SK-N-SH (cell line): Measurements from ENCODE around the gene TCP11L1. TPM values are rescaled to one million over a fixed set of nuclear protein-coding genes. Genes with fewer than 3 reads are reported as not detected.

Source experiments
- CTCF ChIA-PET: fragments of 300-600, 350-600 bp; formaldehyde crosslinking; extraction: SDS; loops from one replicate; lab custom pipeline; 2021; lab: Yijun Ruan, JAX
- POLR2A ChIA-PET: fragments of 350-600 bp; sonication (Branson Sonifier 250); formaldehyde crosslinking; extraction: SDS; loops from one replicate; lab custom pipeline; 2020; ENCODE audit warnings: antibody characterized with exemption, inconsistent platforms; lab: Yijun Ruan, JAX
- DNase-seq: peaks from one replicate; pipeline ENCODE4 v3.0.0; 2012
- H2AFZ ChIP-seq: fragments of 200-600 bp; sonication (generic); 2 replicates; pipeline ENCODE4 v1.8.1; 2016; ENCODE audit warnings: antibody characterized with exemption, mild to moderate bottlenecking, low read depth
- H3F3A ChIP-seq: fragments of 200-600 bp; sonication (generic); replicated peaks from 2 replicates; pipeline ENCODE3; 2016; ENCODE audit warnings: antibody characterized with exemption, mild to moderate bottlenecking; ENCODE audit not compliant: insufficient read depth
- H3K27ac ChIP-seq, 2 experiments: fragments of 200-500 bp in 1 of 2; fragments of 200-600 bp in 1 of 2; sonication (Bioruptor generic) in 1 of 2; sonication (generic), shearing (Covaris generic) in 1 of 2; 2 replicates each; pipeline versions ENCODE4 v1.5.1 to v1.6.1; 2014 to 2016; ENCODE audit warnings: low read depth in 2 of 2, inconsistent platforms in 1 of 2, low read length in 1 of 2, mild to moderate bottlenecking in 1 of 2, mixed read lengths in 1 of 2
- H3K27me3 ChIP-seq: fragments of 200-600 bp; sonication (generic), shearing (Covaris generic); 2 replicates; pipeline ENCODE4 v1.6.1; 2016; ENCODE audit warnings: mixed run types; ENCODE audit not compliant: insufficient read depth
- H3K36me3 ChIP-seq, 2 experiments: fragments of 200-500 bp in 1 of 2; fragments of 200-600 bp in 1 of 2; sonication (Bioruptor generic) in 1 of 2; sonication (generic) in 1 of 2; replicated peaks in 1 of 2; 2 replicates each; pipeline versions ENCODE3 to v1.5.1; 2014 to 2016; ENCODE audit warnings: low read length in 1 of 2, mild to moderate bottlenecking in 1 of 2; ENCODE audit not compliant: insufficient read depth in 2 of 2, control insufficient read depth in 1 of 2
- H3K4me1 ChIP-seq, 2 experiments: fragments of 200-500 bp in 1 of 2; fragments of 200-600 bp in 1 of 2; sonication (Bioruptor generic) in 1 of 2; sonication (generic), shearing (Covaris generic) in 1 of 2; 2 replicates each; pipeline versions ENCODE4 v1.5.1 to v1.6.1; 2014 to 2016; ENCODE audit warnings: low read depth in 1 of 2, low read length in 1 of 2, mixed run types in 1 of 2; ENCODE audit not compliant: insufficient read depth in 2 of 2, control insufficient read depth in 1 of 2
- H3K4me2 ChIP-seq: fragments of 200-600 bp; sonication (generic), shearing (Covaris generic); 2 replicates; pipeline ENCODE4 v1.6.1; 2017; ENCODE audit warnings: mixed run types
- H3K4me3 ChIP-seq, 2 experiments: fragments of 200-500 bp in 1 of 2; fragments of 200-600 bp in 1 of 2; sonication (Bioruptor generic) in 1 of 2; sonication (generic), shearing (Covaris generic) in 1 of 2; 2 replicates each; pipeline versions ENCODE4 v1.5.1 to v1.8.1; 2014 to 2016; ENCODE audit warnings: low read depth in 2 of 2, inconsistent platforms in 1 of 2, low read length in 1 of 2, mild to moderate bottlenecking in 1 of 2, mixed read lengths in 1 of 2, moderate library complexity in 1 of 2
- H3K79me2 ChIP-seq: fragments of 200-600 bp; sonication (generic); 2 replicates; pipeline ENCODE4 v1.8.1; 2017; ENCODE audit warnings: mild to moderate bottlenecking; ENCODE audit not compliant: insufficient read depth
- H3K9ac ChIP-seq: fragments of 200-600 bp; sonication (generic); 2 replicates; pipeline ENCODE4 v1.6.1; 2017; ENCODE audit warnings: mixed run types
- H3K9me2 ChIP-seq: fragments of 200-600 bp; sonication (generic); 2 replicates; pipeline ENCODE4 v1.6.1; 2017; ENCODE audit warnings: mixed run types
- H3K9me3 ChIP-seq: fragments of 200-600 bp; sonication (generic); 2 replicates; pipeline ENCODE4 v1.6.1; 2017; ENCODE audit warnings: mixed run types, mild to moderate bottlenecking, moderate library complexity
- H4K20me1 ChIP-seq: fragments of 200-600 bp; sonication (generic); 2 replicates; pipeline ENCODE4 v1.6.1; 2017; ENCODE audit warnings: mild to moderate bottlenecking, mixed run types; ENCODE audit not compliant: insufficient read depth
- ELF1 ChIP-seq: IDR thresholded peaks from 2 replicates; pipeline ENCODE4 v1.4.0; 2012
- EP300 ChIP-seq, 2 experiments: IDR thresholded peaks; 2 replicates each; pipeline versions ENCODE4 v1.4.0 to v1.6.1; 2012; ENCODE audit warnings: borderline replicate concordance in 1 of 2, low read depth in 1 of 2, low read length in 1 of 2
- EZH2phosphoT487 ChIP-seq: fragments of 200-600 bp; sonication (generic); IDR thresholded peaks from 2 replicates; pipeline ENCODE4 v1.6.1; 2017; ENCODE audit warnings: low read depth, mixed run types, mild to moderate bottlenecking, antibody characterized with exemption, moderate library complexity, borderline replicate concordance
- FOSL2 ChIP-seq: IDR thresholded peaks from 2 replicates; pipeline ENCODE4 v1.4.0; 2012; ENCODE audit warnings: low read depth, mild to moderate bottlenecking, moderate library complexity, borderline replicate concordance
- FOXM1 ChIP-seq: IDR thresholded peaks from 2 replicates; pipeline ENCODE4 v1.4.0; 2012; ENCODE audit warnings: low read depth, mild to moderate bottlenecking
- GATA2 ChIP-seq: sonication (generic); formaldehyde crosslinking; IDR thresholded peaks from 2 replicates; pipeline ENCODE4 v1.5.0; 2020; ENCODE audit warnings: mild to moderate bottlenecking, missing genetic modification reagents
- JUND ChIP-seq: IDR thresholded peaks from 2 replicates; pipeline ENCODE4 v1.4.0; 2012
- MEF2A ChIP-seq: IDR thresholded peaks from 2 replicates; pipeline ENCODE4 v1.4.0; 2012; ENCODE audit warnings: low read depth, borderline replicate concordance
- MXI1 ChIP-seq: IDR thresholded peaks from 2 replicates; pipeline ENCODE4 v1.6.1; 2012; ENCODE audit warnings: mild to moderate bottlenecking, low read depth, low read length, improper control_type of control experiment
- NRF1 ChIP-seq: IDR thresholded peaks from 2 replicates; pipeline ENCODE4 v1.6.1; 2012; ENCODE audit warnings: low read depth, mild to moderate bottlenecking, low read length
- RAD21 ChIP-seq: IDR thresholded peaks from 2 replicates; pipeline ENCODE4 v1.6.1; 2012; ENCODE audit warnings: mild to moderate bottlenecking, low read length
- SIN3A ChIP-seq: IDR thresholded peaks from 2 replicates; pipeline ENCODE4 v1.6.1; 2012; ENCODE audit warnings: low read depth, mild to moderate bottlenecking, low read length, moderate library complexity, borderline replicate concordance
- SMC3 ChIP-seq: IDR thresholded peaks from 2 replicates; pipeline ENCODE4 v1.6.1; 2012; ENCODE audit warnings: low read depth, low read length, improper control_type of control experiment
- TCF12 ChIP-seq: IDR thresholded peaks from 2 replicates; pipeline ENCODE4 v1.4.0; 2012
- TEAD4 ChIP-seq: IDR thresholded peaks from 2 replicates; pipeline ENCODE4 v1.4.0; 2012; ENCODE audit warnings: mild to moderate bottlenecking, borderline replicate concordance; ENCODE audit not compliant: insufficient read depth
- WGBS: methylation state at CpG from one replicate; pipeline ENCODE4 v1.1.6; 2017; ENCODE audit warnings: low lambda C conversion rate; 5-methylcytosine and 5-hydroxymethylcytosine counted together
- polyA plus RNA-seq, 3 experiments: library from polyadenylated mRNA; depleted of rRNA; stranded (reverse); fragments of >200 nt; gene quantifications; 2 replicates each; pipeline ENCODE4 v1.2.3, GENCODE V29; 2012
- TF ChIP-seq, protein P1 (sequence below): IDR thresholded peaks from 2 replicates; pipeline ENCODE4 v1.4.0; 2012; ENCODE audit warnings: low read depth, borderline replicate concordance
- TF ChIP-seq, protein P2 (sequence below): IDR thresholded peaks from 2 replicates; pipeline ENCODE4 v1.4.0; 2012; ENCODE audit warnings: low read depth
- TF ChIP-seq, protein P3 (sequence below): fragments of 150-350 bp; IDR thresholded peaks from 2 replicates; pipeline ENCODE4 v1.6.1; 2017; ENCODE audit warnings: antibody characterized with exemption, low read length, low read depth, borderline replicate concordance

Gene TCP11L1
- polyA plus RNA-seq, 1 of the 3 experiments (the other 2 are of a cell fraction): 12.7 TPM

DNA sequence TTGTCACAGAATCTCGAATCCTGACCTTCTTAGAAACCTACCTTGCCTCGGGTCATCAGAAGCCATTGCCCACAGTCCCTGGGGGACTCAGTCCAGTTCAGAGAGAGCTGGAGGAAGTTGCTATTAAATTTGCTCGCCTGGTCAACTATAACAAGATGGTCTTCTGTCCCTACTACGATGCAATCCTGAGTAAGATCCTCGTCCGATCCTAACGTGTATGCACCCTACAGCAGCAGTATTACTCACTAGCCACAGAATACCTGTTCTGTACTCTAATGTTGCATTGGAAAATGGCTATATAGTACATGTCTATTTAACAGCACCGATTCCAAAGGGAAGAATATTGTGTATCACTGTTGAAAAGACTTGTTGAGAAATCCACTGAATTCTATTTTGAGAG lies 33.1 kb downstream of the TCP11L1 start:
- Histone ChIP-seq H3K4me3 (no peak overlapping the region), H3K4me2 (no peak overlapping the region), H3K9me2 (no peaks in the 10 kb centered on the region), H3K36me3 (peaks cover 42 to 45% of the 10 kb centered on the region in 2 experiments), H3K79me2 (no peaks in the 10 kb centered on the region), H3K4me1 (peaks cover 0 to 5% of the 10 kb centered on the region in 2 experiments; a peak in 2 of 4 replicates), H3K27me3 (no peaks in the 10 kb centered on the region), H3F3A (no peaks in the 10 kb centered on the region), H3K9me3 (no peaks in the 10 kb centered on the region), H2AFZ (no peak overlapping the region), H3K27ac (no peak overlapping the region), H3K9ac (no peak overlapping the region), H4K20me1 (no peaks in the 10 kb centered on the region)
- POLR2A ChIA-PET: no interaction called here
- CTCF ChIA-PET: interaction anchor here (0.8 to 1.5 kb wide), 2 partner anchors 47 to 113 kb away, joined by 3 to 5 read pairs; no protein-coding TSS in a partner anchor
- 90% methylated on average over 8 of the region's 8 CpGs for WGBS
- no peak for DNase-seq
- TF ChIP-seq SIN3A (no peak), TCF12 (no peak), FOSL2 (no peak), ELF1 (no peak), EP300 (IDR thresholded peaks at IDR 0.05; ENCODE audit: borderline replicate concordance in 1 of 2, low read depth in 1 of 2, low read length in 1 of 2) (no peak), SMC3 (no peak)
- TF ChIP-seq, protein P1, sequence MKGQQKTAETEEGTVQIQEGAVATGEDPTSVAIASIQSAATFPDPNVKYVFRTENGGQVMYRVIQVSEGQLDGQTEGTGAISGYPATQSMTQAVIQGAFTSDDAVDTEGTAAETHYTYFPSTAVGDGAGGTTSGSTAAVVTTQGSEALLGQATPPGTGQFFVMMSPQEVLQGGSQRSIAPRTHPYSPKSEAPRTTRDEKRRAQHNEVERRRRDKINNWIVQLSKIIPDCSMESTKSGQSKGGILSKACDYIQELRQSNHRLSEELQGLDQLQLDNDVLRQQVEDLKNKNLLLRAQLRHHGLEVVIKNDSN: no peak
- TF ChIP-seq, protein P2, sequence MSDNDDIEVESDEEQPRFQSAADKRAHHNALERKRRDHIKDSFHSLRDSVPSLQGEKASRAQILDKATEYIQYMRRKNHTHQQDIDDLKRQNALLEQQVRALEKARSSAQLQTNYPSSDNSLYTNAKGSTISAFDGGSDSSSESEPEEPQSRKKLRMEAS: no peak
- TF ChIP-seq, protein P3, sequence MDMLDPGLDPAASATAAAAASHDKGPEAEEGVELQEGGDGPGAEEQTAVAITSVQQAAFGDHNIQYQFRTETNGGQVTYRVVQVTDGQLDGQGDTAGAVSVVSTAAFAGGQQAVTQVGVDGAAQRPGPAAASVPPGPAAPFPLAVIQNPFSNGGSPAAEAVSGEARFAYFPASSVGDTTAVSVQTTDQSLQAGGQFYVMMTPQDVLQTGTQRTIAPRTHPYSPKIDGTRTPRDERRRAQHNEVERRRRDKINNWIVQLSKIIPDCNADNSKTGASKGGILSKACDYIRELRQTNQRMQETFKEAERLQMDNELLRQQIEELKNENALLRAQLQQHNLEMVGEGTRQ: no peak

DNA sequence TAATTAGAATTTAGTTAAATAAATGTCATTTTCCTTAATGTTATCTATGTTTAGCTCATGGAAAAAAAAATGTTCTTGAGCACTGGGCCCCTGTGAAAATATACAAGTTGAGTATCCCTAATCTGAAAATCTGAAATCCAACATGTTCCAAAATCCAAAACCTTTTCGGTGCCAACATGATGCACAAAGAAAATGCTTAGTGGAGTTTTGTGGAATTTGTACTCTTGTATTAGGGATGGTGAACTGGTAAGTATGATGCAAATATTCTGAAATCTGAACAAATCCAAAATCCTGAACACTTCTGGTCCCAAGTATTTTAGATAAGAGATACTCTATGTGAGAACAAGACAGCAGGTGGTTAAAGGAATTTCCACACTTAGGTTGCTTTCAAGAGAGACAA lies 44.5 kb downstream of the TCP11L1 start:
- H3K79me2 ChIP-seq: no peaks in the 10 kb centered on the region
- no peak overlapping the region for H3K4me3 ChIP-seq
- no peaks in the 10 kb centered on the region for H3K9me3 ChIP-seq
- H3K27ac ChIP-seq: no peak overlapping the region
- ChIA-PET POLR2A (no interaction called here), CTCF (interaction anchor here (1.2 kb wide), 1 partner anchor 9 kb away, joined by 3 read pairs; no protein-coding TSS in a partner anchor)
- H3K4me1 ChIP-seq: peaks cover 0 to 2% of the 10 kb centered on the region in 2 experiments; a peak in 1 of 4 replicates
- H3K27me3 ChIP-seq: no peaks in the 10 kb centered on the region
- no peak overlapping the region for H3K4me2 ChIP-seq
- H2AFZ ChIP-seq: no peak overlapping the region
- H4K20me1 ChIP-seq: no peaks in the 10 kb centered on the region
- no peak overlapping the region for H3K9ac ChIP-seq
- H3K36me3 ChIP-seq: peaks cover 36 to 57% of the 10 kb centered on the region in 2 experiments
- no peaks in the 10 kb centered on the region for H3K9me2 ChIP-seq
- DNase-seq: no peak
- 95% methylated on average over 1 of the region's 1 CpG for WGBS
- TF ChIP-seq MEF2A: no peak
- no peak for TF ChIP-seq FOXM1
- TF ChIP-seq MXI1: no peak
- no peak for TF ChIP-seq NRF1
- no peak for TF ChIP-seq RAD21
- TF ChIP-seq JUND: no peak
- no peak for TF ChIP-seq EZH2phosphoT487
- TF ChIP-seq TEAD4: no peak
- TF ChIP-seq SMC3: no peak
- no peak for TF ChIP-seq GATA2 (CRISPR knock-in tag)
- no peaks in the 10 kb centered on the region for H3F3A ChIP-seq
